IMR-90 (cell line): ENCODE data around the gene LAMC2. TPM values are rescaled to one million over a fixed set of nuclear protein-coding genes. Genes with fewer than 3 reads are reported as not detected.

Source experiments
- ATAC-seq: fragments of 200-7000 bp; cut with Tn5 transposase; 2 replicates; pipeline ENCODE4 v1.9.1; 2020; ENCODE audit warnings: low read depth, mild to moderate bottlenecking, moderate library complexity
- BruUV-seq: library from RNA; stranded (reverse); fragments of 400-500 nt; replicated peaks from 2 replicates; lab custom pipeline; 2021; lab: Mats Ljungman, UMichigan
- CTCF ChIA-PET: fragments of 300-600 bp; formaldehyde crosslinking; extraction: SDS; loops from one replicate; lab custom pipeline; 2021; ENCODE audit warnings: antibody characterized with exemption; lab: Yijun Ruan, JAX
- POLR2A ChIA-PET: fragments of 300-600 bp; sonication (Branson Sonifier 250); formaldehyde crosslinking; loops from one replicate; lab custom pipeline; 2022; ENCODE audit warnings: antibody characterized with exemption; ENCODE audit not compliant: unreplicated experiment; lab: Charles Lee
- DNase-seq: peaks from one replicate; pipeline ENCODE4 v3.0.0; 2013
- H2AFZ ChIP-seq: replicated peaks from 2 replicates; pipeline ENCODE3; 2013; ENCODE audit warnings: low read length, mild to moderate bottlenecking; ENCODE audit not compliant: poor library complexity
- H2AK5ac ChIP-seq: 2 replicates; pipeline ENCODE4 v1.6.1; 2013; ENCODE audit warnings: low read depth, low read length, inconsistent platforms
- H2AK9ac ChIP-seq: replicated peaks from 2 replicates; pipeline ENCODE3; 2013; ENCODE audit warnings: mild to moderate bottlenecking, low read depth, low read length, moderate library complexity; ENCODE audit not compliant: poor library complexity
- H2BK120ac ChIP-seq: 2 replicates; pipeline ENCODE4 v1.6.1; 2013; ENCODE audit warnings: low read depth, low read length, inconsistent platforms
- H2BK15ac ChIP-seq: 3 replicates; pipeline ENCODE4 v1.6.1; 2013; ENCODE audit warnings: low read depth, low read length, inconsistent platforms
- H2BK20ac ChIP-seq: 2 replicates; pipeline ENCODE4 v1.6.1; 2013; ENCODE audit warnings: low read depth, mild to moderate bottlenecking, inconsistent platforms, low read length, moderate library complexity
- H2BK5ac ChIP-seq: 2 replicates; pipeline ENCODE4 v1.6.1; 2013; ENCODE audit warnings: mild to moderate bottlenecking, low read depth, low read length, inconsistent platforms; ENCODE audit not compliant: poor library complexity, severe bottlenecking
- H3K14ac ChIP-seq: replicated peaks from 2 replicates; pipeline ENCODE4 v1.6.1; 2013; ENCODE audit warnings: low read depth, low read length, inconsistent platforms
- H3K18ac ChIP-seq: 2 replicates; pipeline ENCODE4 v1.6.1; 2013; ENCODE audit warnings: low read depth, low read length, control low read depth
- H3K23ac ChIP-seq: 2 replicates; pipeline ENCODE4 v1.6.1; 2013; ENCODE audit warnings: low read depth, low read length, inconsistent platforms
- H3K27ac ChIP-seq: 2 replicates; pipeline ENCODE4 v1.5.1; 2013; ENCODE audit warnings: mild to moderate bottlenecking, control low read depth, low read length; ENCODE audit not compliant: insufficient read depth
- H3K27me3 ChIP-seq: 2 replicates; pipeline ENCODE4 v1.6.1; 2013; ENCODE audit warnings: low read length; ENCODE audit not compliant: control insufficient read depth, insufficient read depth
- H3K36me3 ChIP-seq: 2 replicates; pipeline ENCODE4 v1.6.1; 2013; ENCODE audit warnings: low read length, mixed read lengths; ENCODE audit not compliant: control insufficient read depth, insufficient read depth
- H3K4ac ChIP-seq: 2 replicates; pipeline ENCODE4 v1.6.1; 2013; ENCODE audit warnings: low read depth, low read length, inconsistent platforms
- H3K4me1 ChIP-seq: 2 replicates; pipeline ENCODE4 v1.6.1; 2013; ENCODE audit warnings: low read length, mixed read lengths; ENCODE audit not compliant: control insufficient read depth, insufficient read depth
- H3K4me2 ChIP-seq: 2 replicates; pipeline ENCODE4 v1.6.1; 2013; ENCODE audit warnings: low read depth, mild to moderate bottlenecking, control low read depth, low read length, moderate library complexity
- H3K4me3 ChIP-seq: 2 replicates; pipeline ENCODE4 v1.5.1; 2013; ENCODE audit warnings: low read depth, mild to moderate bottlenecking, control low read depth, low read length, moderate library complexity; ENCODE audit not compliant: insufficient read depth
- H3K56ac ChIP-seq: 2 replicates; pipeline ENCODE4 v1.6.1; 2013; ENCODE audit warnings: low read length, inconsistent platforms; ENCODE audit not compliant: insufficient read depth; ENCODE audit errors: extremely low read depth
- H3K79me1 ChIP-seq, 2 experiments: 2 replicates each; pipeline ENCODE4 v1.6.1; 2013; ENCODE audit warnings: low read length in 2 of 2, inconsistent platforms in 1 of 2, low read depth in 1 of 2
- H3K9ac ChIP-seq: 2 replicates; pipeline ENCODE4 v1.6.1; 2013; ENCODE audit warnings: low read depth, low read length, control low read depth
- H3K9me1 ChIP-seq: 2 replicates; pipeline ENCODE4 v1.6.1; 2013; ENCODE audit warnings: low read length, inconsistent platforms; ENCODE audit not compliant: insufficient read depth
- H3K9me3 ChIP-seq: 2 replicates; pipeline ENCODE4 v1.6.1; 2013; ENCODE audit warnings: low read length; ENCODE audit not compliant: control insufficient read depth, insufficient read depth
- H4K20me1 ChIP-seq: 2 replicates; pipeline ENCODE4 v1.6.1; 2013; ENCODE audit warnings: low read length, inconsistent platforms; ENCODE audit not compliant: insufficient read depth
- H4K5ac ChIP-seq: 2 replicates; pipeline ENCODE4 v1.6.1; 2013; ENCODE audit warnings: mild to moderate bottlenecking, low read depth, low read length, control low read depth
- H4K8ac ChIP-seq, 2 experiments: 2 replicates each; pipeline ENCODE4 v1.6.1; 2013; ENCODE audit warnings: low read depth in 2 of 2, low read length in 2 of 2, control low read depth in 1 of 2, inconsistent platforms in 1 of 2
- H4K91ac ChIP-seq: 2 replicates; pipeline ENCODE4 v1.6.1; 2013; ENCODE audit warnings: low read depth, low read length, inconsistent platforms; ENCODE audit not compliant: insufficient read depth
- BHLHE40 ChIP-seq: fragments of 150-350 bp; IDR thresholded peaks from 2 replicates; pipeline ENCODE4 v1.6.1; 2016; ENCODE audit warnings: mild to moderate bottlenecking, low read depth, low read length
- CEBPB ChIP-seq: IDR thresholded peaks from 2 replicates; pipeline ENCODE4 v1.6.1; 2012; ENCODE audit warnings: low read depth, low read length, improper control_type of control experiment
- CTCF ChIP-seq: conservative IDR thresholded peaks from 2 replicates; pipeline ENCODE4 v1.5.1; 2012; ENCODE audit warnings: mild to moderate bottlenecking, low read depth, low read length, improper control_type of control experiment
- FOS ChIP-seq: fragments of 150-350 bp; IDR thresholded peaks from 2 replicates; pipeline ENCODE4 v1.6.1; 2016; ENCODE audit warnings: low read depth, low read length
- MAZ ChIP-seq: IDR thresholded peaks from 2 replicates; pipeline ENCODE4 v1.6.1; 2012; ENCODE audit warnings: low read depth, mild to moderate bottlenecking, low read length, improper control_type of control experiment, moderate library complexity, borderline replicate concordance
- MXI1 ChIP-seq: IDR thresholded peaks from 2 replicates; pipeline ENCODE4 v1.6.1; 2012; ENCODE audit warnings: low read depth, mild to moderate bottlenecking, low read length, moderate library complexity, borderline replicate concordance
- POLR2A ChIP-seq: IDR thresholded peaks from 2 replicates; pipeline ENCODE4 v1.6.1; 2012; ENCODE audit warnings: mild to moderate bottlenecking, low read depth, low read length
- RAD21 ChIP-seq: IDR thresholded peaks from 2 replicates; pipeline ENCODE4 v1.6.1; 2012; ENCODE audit warnings: low read length, improper control_type of control experiment
- RCOR1 ChIP-seq: IDR thresholded peaks from 2 replicates; pipeline ENCODE4 v1.6.1; 2012; ENCODE audit warnings: mild to moderate bottlenecking, low read length, improper control_type of control experiment; ENCODE audit not compliant: insufficient replicate concordance
- RFX5 ChIP-seq: IDR thresholded peaks from 2 replicates; pipeline ENCODE4 v1.8.0; 2012; ENCODE audit warnings: low read depth, mild to moderate bottlenecking, low read length, moderate library complexity
- SMC3 ChIP-seq: fragments of 150-350 bp; IDR thresholded peaks from 2 replicates; pipeline ENCODE4 v1.6.1; 2016; ENCODE audit warnings: low read depth, mild to moderate bottlenecking, antibody characterized with exemption, low read length, moderate library complexity
- WGBS, 2 experiments: methylation state at CpG; one replicate each; pipeline versions ENCODE4 v1.1.5 to v1.1.7; 2013; ENCODE audit warnings: missing lambda C conversion rate in 2 of 2; ENCODE audit not compliant: insufficient read length in 1 of 2; ENCODE audit errors: extremely low coverage in 2 of 2; 5-methylcytosine and 5-hydroxymethylcytosine counted together
- dilution Hi-C: fragments of 300-500 bp; cut with HindIII; formaldehyde crosslinking; loops from one replicate; pipeline ENCODE4 v1.14.3; 2018; ENCODE audit warnings: low sequenced_read_pairs; ENCODE audit not compliant: unreplicated experiment
- in situ Hi-C: fragments of 300-500 bp; cut with MboI; formaldehyde crosslinking; loops from 3 replicates; pipeline ENCODE4 v1.14.3; 2019; ENCODE audit warnings: low sequenced_read_pairs, inconsistent platforms, mixed read lengths
- intact Hi-C: fragments of 100-400 bp; cut with micrococcal nuclease; formaldehyde crosslinking; loops from 2 replicates; pipeline ENCODE4 v1.10.0; 2022
- polyA plus RNA-seq, 3 experiments: library from polyadenylated mRNA; depleted of rRNA; stranded (reverse); fragments of >200 nt; gene quantifications; 2 replicates each; pipeline ENCODE4 v1.2.3, GENCODE V29; 2012; ENCODE audit warnings: low replicate concordance in 1 of 3
- total RNA-seq: library from RNA; depleted of rRNA; stranded (reverse); fragments of >200 nt; gene quantifications from 2 replicates; pipeline ENCODE4 v1.2.3, GENCODE V29; 2012
- TF ChIP-seq, protein P1 (sequence below): fragments of 150-350 bp; IDR thresholded peaks from 2 replicates; pipeline ENCODE4 v1.6.1; 2017; ENCODE audit warnings: mild to moderate bottlenecking, antibody characterized with exemption, low read length, low read depth

The LAMC2 gene
- total and polyA plus RNA-seq, 2 of the 4 experiments (the other 2 are of a cell fraction): 2.3 to 2.8 TPM

DNA sequence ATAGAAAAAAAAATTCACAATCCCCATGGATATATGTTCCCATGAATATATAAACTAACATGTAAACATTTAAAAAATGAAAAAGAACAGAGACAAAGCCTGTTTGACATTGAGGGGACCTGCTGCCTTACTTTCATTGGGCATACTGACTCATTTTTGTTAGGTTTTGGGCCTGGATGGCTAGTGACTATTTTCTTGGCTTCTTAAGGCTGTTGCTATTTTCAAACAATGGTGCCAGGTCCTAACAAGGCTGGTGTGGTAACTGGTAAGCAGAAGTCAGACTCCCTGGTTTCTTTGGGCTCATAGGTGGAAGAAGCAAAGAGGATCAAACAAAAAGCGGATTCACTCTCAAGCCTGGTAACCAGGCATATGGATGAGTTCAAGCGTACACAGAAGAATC is 51.0 kb downstream of the LAMC2 start (continued):
- TF ChIP-seq RAD21: no peak

DNA sequence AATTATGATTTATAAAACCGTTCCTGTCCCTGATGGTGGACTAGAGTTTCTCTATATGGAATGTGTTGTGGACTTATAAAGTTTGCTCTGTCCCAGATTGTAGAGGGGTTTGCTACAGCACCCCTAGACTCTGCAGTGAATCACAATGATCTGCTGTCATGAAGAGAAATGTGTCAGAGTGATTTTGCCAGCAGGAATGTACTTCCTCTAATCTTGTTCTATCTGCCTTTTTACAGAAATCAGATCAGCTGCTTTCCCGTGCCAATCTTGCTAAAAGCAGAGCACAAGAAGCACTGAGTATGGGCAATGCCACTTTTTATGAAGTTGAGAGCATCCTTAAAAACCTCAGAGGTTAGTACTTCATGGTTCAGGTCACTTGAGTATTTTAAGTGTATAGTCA is 52.0 kb downstream of the LAMC2 start:
- H3K36me3 ChIP-seq: no peaks in the 10 kb centered on the region
- H2BK120ac ChIP-seq: peak overlapping the region; percentile 66; the same call in 1 of the 2 replicates
- H3K4me1 ChIP-seq: peaks cover 13% of the 10 kb centered on the region
- H3K23ac ChIP-seq: no peak overlapping the region
- BruUV-seq: no TSS peak
- H3K9me3 ChIP-seq: no peaks in the 10 kb centered on the region
- H2AK9ac ChIP-seq: no peak overlapping the region
- peak overlapping the region; percentile 9 to 63; a peak in 1 of 4 replicates for H4K8ac ChIP-seq
- dilution Hi-C loops: no loop called here
- intact Hi-C loops: loop anchor here (5.0 kb wide), 1 partner anchor 96 kb away; no protein-coding TSS in a partner anchor
- H4K91ac ChIP-seq: no peak overlapping the region
- peak overlapping the region; percentile 11; the same call in 1 of the 2 replicates for H3K14ac ChIP-seq
- H3K4ac ChIP-seq: peak overlapping the region; percentile 57; the same call in 1 of the 2 replicates
- WGBS, 2 experiments: 80% methylated on average over 1 of the region's 2 CpGs; no CpG with 5 or more reads in 1 of the 2 experiments
- ChIA-PET POLR2A (no interaction called here), CTCF (interaction anchor here (1.2 to 1.3 kb wide), 2 partner anchors 10 to 275 kb away, joined by 3 read pairs; no protein-coding TSS in a partner anchor)
- H2AK5ac ChIP-seq: peak overlapping the region; percentile 36; the same call in 1 of the 2 replicates
- H3K18ac ChIP-seq: peak overlapping the region; percentile 60; the same call in 1 of the 2 replicates
- no peak overlapping the region for H3K27ac ChIP-seq
- no peaks in the 10 kb centered on the region for H4K20me1 ChIP-seq
- no peaks in the 10 kb centered on the region for H3K27me3 ChIP-seq
- 0 out of 3 replicates have a peak overlapping the region, but pooled peaks have one; percentile 78 for H2BK15ac ChIP-seq
- no peak overlapping the region for H3K56ac ChIP-seq
- no peak overlapping the region; the same call in 1 of the 2 replicates for H4K5ac ChIP-seq
- no peak overlapping the region for H3K9ac ChIP-seq
- ATAC-seq (no peak; the same call in 1 of the 2 replicates), DNase-seq (peak; percentile 69)
- no peak overlapping the region for H3K4me2 ChIP-seq
- TF ChIP-seq FOS: no peak
- TF ChIP-seq, protein P1, sequence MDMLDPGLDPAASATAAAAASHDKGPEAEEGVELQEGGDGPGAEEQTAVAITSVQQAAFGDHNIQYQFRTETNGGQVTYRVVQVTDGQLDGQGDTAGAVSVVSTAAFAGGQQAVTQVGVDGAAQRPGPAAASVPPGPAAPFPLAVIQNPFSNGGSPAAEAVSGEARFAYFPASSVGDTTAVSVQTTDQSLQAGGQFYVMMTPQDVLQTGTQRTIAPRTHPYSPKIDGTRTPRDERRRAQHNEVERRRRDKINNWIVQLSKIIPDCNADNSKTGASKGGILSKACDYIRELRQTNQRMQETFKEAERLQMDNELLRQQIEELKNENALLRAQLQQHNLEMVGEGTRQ: no peak
- no peak for TF ChIP-seq RCOR1
- TF ChIP-seq BHLHE40: no peak
- no peak for TF ChIP-seq MXI1
- no peak for TF ChIP-seq CEBPB
- no peak for TF ChIP-seq MAZ
- TF ChIP-seq POLR2A: no peak
- TF ChIP-seq RAD21: no peak
- TF ChIP-seq CTCF: no peak
- no peak for TF ChIP-seq RFX5
- no peak for TF ChIP-seq SMC3
- H3K79me1 ChIP-seq: no peaks in the 10 kb centered on the region; a peak in 1 of 4 replicates
- peaks cover 13% of the 10 kb centered on the region for H3K9me1 ChIP-seq
- H2BK20ac ChIP-seq: peak overlapping the region; percentile 68; the same call in 1 of the 2 replicates
- in situ Hi-C loops: loop anchor here (10.0 to 25.0 kb wide), 2 partner anchors 213 to 276 kb away; partner anchors contain the start of genes LAMC1 and SHCBP1L
- peak overlapping the region; percentile 35 for H2BK5ac ChIP-seq
- H3K4me3 ChIP-seq: no peak overlapping the region
- H2AFZ ChIP-seq: no peak overlapping the region
